VCaP (cell line): ENCODE results near the gene PTPRT.
"Not testable (repeated sequence)": the region's sequence is repeated elsewhere in the genome, so short reads cannot be mapped to it uniquely, and the experiment has no call there.

Source experiments
- H3K27ac ChIP-seq: fragments of 450-650 bp; 2 replicates; pipeline ENCODE4 v1.5.1; 2017
- TF ChIP-seq, protein P1 (sequence below): fragments of 450-650 bp; conservative IDR thresholded peaks from 2 replicates; pipeline ENCODE4 v1.5.1; 2017; ENCODE audit warnings: mild to moderate bottlenecking, moderate library complexity

Gene PTPRT

DNA sequence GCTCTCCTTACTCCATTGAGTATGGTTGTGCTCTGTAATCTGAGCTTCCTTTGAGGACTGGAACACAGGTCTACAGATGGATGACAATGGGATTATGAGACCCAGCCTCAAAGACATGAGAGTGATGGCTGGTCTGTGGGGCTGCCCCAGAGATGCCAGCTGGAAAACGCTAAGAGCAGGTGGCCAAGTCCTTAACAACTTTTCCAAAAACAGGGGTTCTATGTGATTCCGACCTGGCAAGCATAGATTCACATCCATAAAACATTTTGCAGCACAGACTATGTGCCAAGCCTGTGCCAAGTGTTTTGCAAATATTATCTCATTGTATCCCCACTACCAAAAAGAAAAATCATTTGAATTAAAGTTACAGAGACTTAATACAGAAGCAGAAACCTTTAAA is 270.4 kb downstream of the PTPRT start:
- TF ChIP-seq, protein P1, sequence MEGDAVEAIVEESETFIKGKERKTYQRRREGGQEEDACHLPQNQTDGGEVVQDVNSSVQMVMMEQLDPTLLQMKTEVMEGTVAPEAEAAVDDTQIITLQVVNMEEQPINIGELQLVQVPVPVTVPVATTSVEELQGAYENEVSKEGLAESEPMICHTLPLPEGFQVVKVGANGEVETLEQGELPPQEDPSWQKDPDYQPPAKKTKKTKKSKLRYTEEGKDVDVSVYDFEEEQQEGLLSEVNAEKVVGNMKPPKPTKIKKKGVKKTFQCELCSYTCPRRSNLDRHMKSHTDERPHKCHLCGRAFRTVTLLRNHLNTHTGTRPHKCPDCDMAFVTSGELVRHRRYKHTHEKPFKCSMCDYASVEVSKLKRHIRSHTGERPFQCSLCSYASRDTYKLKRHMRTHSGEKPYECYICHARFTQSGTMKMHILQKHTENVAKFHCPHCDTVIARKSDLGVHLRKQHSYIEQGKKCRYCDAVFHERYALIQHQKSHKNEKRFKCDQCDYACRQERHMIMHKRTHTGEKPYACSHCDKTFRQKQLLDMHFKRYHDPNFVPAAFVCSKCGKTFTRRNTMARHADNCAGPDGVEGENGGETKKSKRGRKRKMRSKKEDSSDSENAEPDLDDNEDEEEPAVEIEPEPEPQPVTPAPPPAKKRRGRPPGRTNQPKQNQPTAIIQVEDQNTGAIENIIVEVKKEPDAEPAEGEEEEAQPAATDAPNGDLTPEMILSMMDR, result no peak

DNA sequence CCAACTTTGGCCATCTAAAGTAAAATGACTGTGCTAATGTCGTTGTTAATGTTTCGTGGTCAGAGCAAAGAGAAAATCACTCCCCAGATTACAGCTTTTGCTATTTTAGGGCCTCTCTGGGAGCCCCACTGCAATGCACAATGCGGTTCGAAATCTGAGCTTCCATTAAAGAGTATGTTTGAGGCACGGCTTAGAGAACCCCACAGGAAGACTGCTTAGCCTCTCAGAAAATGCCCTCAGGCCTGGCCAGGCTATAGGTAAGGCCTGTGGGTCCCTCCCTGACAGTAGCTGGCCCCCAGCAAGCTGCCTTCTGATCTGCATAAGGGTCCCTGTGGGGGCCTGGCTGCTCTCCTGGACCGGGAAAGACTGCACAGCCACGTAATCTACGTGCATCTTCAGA is 274.6 kb downstream of the PTPRT start:
- TF ChIP-seq, protein P1, result no peak
- H3K27ac ChIP-seq, result no peak overlapping the region

More for the DNA sequence above, 270.4 kb downstream of the PTPRT start:
- H3K27ac ChIP-seq, result no peak overlapping the region

DNA sequence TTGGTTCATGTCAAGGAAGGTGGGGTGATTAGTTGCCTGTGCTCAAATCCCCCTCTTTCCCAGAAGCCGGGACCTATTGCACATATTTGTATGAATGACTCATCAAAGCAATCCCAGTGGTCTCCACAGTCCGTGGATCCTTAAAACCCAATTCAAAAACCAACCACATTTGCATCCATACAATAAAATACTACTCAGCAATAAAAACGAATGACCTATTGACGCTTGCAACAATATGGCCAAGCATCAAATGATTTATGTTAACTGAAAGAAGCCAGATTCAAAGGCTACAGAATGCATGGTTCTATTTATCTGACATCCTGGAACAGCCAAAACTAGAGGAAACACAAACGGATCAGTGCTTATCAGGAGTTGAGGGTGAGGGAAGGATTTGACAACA is 275.4 kb downstream of the PTPRT start:
- no peak overlapping the region for H3K27ac ChIP-seq
- TF ChIP-seq, protein P1, result no peak

DNA sequence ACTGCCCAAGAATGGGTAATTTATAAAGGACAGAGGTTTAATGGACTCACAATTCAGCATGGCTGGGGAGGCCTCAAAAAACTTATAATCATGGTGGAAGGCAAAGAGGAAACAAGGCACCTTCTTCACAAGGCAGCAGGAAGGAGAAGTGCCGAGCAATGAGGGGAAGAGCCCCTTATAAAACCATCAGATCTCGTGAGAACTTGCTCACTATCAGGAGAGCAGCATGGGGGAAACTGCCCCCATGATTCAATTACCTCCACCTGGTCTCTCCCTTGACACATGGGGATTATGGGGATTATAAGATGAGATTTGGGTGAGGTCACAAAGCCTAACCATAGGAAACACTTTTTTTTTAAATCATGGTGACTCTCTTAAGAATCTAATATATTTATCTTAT is 278.9 kb downstream of the PTPRT start:
- H3K27ac ChIP-seq, result not testable (repeated sequence)

DNA sequence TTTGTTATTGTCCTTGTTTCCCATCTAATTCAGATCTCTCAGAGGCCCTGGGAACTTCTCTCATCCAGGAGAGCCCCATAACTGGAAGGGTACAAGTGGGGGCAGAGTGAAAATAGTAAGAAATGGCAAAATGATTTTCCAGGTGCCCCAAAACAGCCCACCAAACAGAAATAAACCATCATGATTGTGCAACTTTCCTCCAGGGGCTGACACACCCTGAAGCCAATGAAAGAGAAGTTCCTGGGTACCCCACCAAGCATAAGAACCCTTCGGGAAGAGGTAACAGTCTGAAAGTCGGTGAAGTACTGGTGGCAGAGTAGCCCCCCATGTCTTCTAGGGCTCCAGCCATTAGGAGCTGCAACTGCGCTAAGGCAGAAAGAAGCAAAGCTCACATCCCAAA is 282.0 kb downstream of the PTPRT start:
- no peak overlapping the region for H3K27ac ChIP-seq
- TF ChIP-seq, protein P1, result no peak

DNA sequence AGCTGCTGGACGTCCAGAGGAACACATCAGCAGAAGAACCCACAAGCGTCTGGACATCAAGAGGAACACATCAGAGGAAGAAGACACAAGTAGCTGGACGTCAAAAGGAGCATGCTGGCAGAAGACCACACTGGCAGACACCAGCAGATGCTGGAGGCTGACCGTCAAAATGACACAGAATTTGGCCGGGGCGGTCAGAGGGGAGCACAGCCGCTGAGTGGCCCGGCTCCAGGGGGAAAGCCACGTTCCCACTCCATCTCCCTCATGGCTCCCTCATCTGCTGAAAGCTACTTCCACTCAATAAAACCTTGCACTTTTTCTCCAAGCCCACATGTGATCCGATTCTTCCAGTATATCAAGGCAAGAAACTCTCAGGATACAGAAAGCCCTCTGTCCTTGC is 283.6 kb downstream of the PTPRT start:
- H3K27ac ChIP-seq, result no peak overlapping the region
- TF ChIP-seq, protein P1, result no peak

DNA sequence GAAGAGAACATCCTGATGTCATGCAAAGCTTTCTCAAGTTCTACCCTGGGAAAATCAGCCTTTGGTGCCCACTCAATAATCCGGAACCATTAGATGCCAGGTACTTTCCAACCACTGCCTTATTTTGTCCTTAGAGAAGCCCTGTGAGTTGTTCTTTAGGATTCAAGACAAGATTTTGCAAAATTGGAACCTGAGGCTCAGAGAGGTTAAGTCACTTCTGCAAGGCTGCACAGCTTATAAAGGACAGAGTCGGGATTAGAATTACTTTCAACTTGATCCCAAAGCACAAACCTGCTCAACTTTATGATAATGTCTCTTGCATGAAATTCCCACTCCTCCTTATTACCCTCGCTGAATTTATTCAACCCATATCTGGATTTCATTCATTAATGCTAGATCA is 287.2 kb downstream of the PTPRT start:
- H3K27ac ChIP-seq, result no peak overlapping the region
- TF ChIP-seq, protein P1, result no peak

DNA sequence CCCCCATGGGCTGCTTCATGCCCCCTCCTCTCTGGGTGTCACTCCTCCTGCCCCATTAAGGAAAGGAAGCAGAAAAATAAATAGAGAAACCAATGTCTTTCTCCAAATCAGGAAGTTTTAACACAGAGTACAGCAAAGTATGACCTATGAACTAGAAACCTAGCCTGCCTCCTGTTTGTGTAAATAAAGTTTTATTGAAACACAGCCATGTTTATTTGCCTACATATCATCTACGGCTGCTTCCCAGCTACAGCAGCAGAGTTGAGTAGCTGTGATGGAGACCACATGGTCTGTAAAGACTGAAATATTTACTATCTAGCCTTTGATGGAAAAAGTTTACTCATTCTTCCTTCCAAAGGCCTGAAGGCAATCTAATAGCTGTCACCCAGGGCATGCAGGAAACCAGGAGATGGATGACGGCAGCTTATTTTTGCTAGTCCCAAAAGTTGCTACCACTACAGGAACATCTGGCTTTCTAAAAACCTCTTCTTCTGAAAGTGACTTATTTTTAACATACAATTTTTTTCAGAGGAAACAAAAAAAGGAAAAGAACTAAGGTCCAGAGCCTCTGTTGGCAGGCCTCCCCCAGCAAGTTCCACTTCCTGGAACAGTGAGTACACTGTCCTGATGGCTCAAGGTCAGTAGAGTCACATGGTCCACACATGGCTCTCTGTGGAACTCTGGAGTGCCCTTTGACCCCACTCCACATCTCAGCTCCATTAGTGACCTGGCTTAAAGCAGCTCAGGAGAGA is 287.8 kb downstream of the PTPRT start:
- TF ChIP-seq, protein P1, result no peak
- H3K27ac ChIP-seq, result no peak overlapping the region

DNA sequence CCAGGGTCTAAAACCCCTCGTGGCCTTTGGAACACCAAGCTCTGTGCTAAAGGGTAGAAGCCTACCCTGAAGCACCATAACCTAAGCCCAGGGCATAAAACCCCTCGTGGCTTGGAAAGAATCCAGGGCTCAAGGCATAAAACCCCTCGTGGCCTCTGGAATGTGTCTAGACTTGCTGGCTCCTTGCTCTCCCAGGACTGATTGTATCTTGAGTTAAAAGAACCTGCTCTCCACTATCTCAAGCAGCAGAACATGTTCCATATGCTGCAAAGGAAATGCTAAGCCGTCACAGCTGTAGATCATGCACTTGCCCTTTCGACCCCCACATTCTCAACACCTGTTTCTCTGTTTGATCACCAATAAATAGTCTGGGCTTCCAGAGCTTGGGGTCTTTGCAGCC is 288.9 kb downstream of the PTPRT start:
- H3K27ac ChIP-seq, result not testable (repeated sequence)
